Upper lobe of right lung (tissue), 1 donor: Measurements from ENCODE around the gene NUCB1. TPM values are rescaled to one million over a fixed set of nuclear protein-coding genes. Genes with fewer than 3 reads are reported as not detected.
"Not testable (repeated sequence)": the region's sequence is repeated elsewhere in the genome, so short reads cannot be mapped to it uniquely, and the experiment has no call there.

Experiments
- ATAC-seq: fragments of 200-7000 bp; cut with Tn5 transposase; one replicate; pipeline ENCODE4 v1.9.1; 2020; ENCODE audit warnings: mild to moderate bottlenecking, moderate library complexity
- DNase-seq: peaks from one replicate; pipeline ENCODE4 v3.0.0-alpha.2; 2020
- H3K27ac ChIP-seq: fragments of 200-600 bp; one replicate; pipeline ENCODE4 v1.8.0; 2022
- H3K27me3 ChIP-seq: fragments of 200-600 bp; one replicate; pipeline ENCODE4 v1.8.0; 2022; ENCODE audit warnings: mild to moderate bottlenecking
- H3K36me3 ChIP-seq: fragments of 200-600 bp; one replicate; pipeline ENCODE4 v1.8.0; 2022
- H3K4me1 ChIP-seq: fragments of 200-600 bp; one replicate; pipeline ENCODE4 v1.8.0; 2022
- H3K4me3 ChIP-seq: fragments of 200-600 bp; one replicate; pipeline ENCODE4 v1.8.0; 2022; ENCODE audit warnings: mild to moderate bottlenecking
- H3K9me3 ChIP-seq: fragments of 200-600 bp; one replicate; pipeline ENCODE4 v1.8.0; 2022
- intact Hi-C: fragments of 100-400 bp; cut with DNase I; formaldehyde crosslinking; loops from one replicate; pipeline ENCODE4 v1.11.0; 2022
- total RNA-seq: library from RNA; stranded (reverse); fragmentation: NEBNext Ultra II Directional; extraction: Animal tissue kit (Norgen Biotek cat#: 25700); gene quantifications from one replicate; pipeline ENCODE4 v1.2.1, GENCODE V29; 2021
- TF ChIP-seq, protein P1 (sequence below): fragments of 200-600 bp; IDR thresholded peaks from one replicate; pipeline ENCODE4 v1.8.0; 2022; ENCODE audit warnings: antibody characterized with exemption
- donor health status: DM: no; HTN: yes; CAD: no; lungs with severe emphysema.

NUCB1 gene
- total RNA-seq, 1 donor from 2014 or later = 287 TPM

DNA sequence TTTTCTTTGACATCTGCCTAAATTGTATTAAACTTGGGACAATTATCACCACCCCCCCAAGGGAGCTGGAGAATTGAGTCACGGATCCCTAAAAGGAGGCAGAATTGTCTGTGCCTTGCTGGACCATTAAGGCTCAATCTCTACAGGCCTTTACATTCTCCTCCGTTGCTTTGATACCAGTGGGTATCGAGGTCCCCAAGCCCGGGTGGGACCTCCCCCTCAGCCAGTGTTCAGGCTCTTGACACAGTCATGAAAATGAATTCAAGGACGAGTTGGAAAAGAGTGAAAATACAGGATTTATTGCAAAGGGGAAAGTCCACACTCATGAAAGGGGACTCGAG is 22.3 kb upstream of the NUCB1 start:
- Histone ChIP-seq H3K9me3 (no peaks in the 10 kb centered on the region), H3K36me3 (peaks cover 49% of the 10 kb centered on the region), H3K27me3 (no peaks in the 10 kb centered on the region), H3K4me3 (no peak overlapping the region), H3K4me1 (peaks cover 45% of the 10 kb centered on the region), H3K27ac (peak overlapping the region; percentile 44)
- TF ChIP-seq, protein P1, sequence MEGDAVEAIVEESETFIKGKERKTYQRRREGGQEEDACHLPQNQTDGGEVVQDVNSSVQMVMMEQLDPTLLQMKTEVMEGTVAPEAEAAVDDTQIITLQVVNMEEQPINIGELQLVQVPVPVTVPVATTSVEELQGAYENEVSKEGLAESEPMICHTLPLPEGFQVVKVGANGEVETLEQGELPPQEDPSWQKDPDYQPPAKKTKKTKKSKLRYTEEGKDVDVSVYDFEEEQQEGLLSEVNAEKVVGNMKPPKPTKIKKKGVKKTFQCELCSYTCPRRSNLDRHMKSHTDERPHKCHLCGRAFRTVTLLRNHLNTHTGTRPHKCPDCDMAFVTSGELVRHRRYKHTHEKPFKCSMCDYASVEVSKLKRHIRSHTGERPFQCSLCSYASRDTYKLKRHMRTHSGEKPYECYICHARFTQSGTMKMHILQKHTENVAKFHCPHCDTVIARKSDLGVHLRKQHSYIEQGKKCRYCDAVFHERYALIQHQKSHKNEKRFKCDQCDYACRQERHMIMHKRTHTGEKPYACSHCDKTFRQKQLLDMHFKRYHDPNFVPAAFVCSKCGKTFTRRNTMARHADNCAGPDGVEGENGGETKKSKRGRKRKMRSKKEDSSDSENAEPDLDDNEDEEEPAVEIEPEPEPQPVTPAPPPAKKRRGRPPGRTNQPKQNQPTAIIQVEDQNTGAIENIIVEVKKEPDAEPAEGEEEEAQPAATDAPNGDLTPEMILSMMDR = no peak
- intact Hi-C loops = no loop called here
- no peak for DNase-seq
- ATAC-seq = no peak

GRCh38 chr19:48878196-48879024 is 21.7 kb upstream of the NUCB1 start:
- no peaks in the 10 kb centered on the region for H3K9me3 ChIP-seq
- DNase-seq (no peak), ATAC-seq (peak; percentile 64)
- H3K4me3 ChIP-seq = no peak overlapping the region
- peaks cover 45% of the 10 kb centered on the region for H3K36me3 ChIP-seq
- H3K27ac ChIP-seq = peak overlapping the region; percentile 44
- intact Hi-C loops = no loop called here
- H3K4me1 ChIP-seq = peaks cover 43% of the 10 kb centered on the region
- no peaks in the 10 kb centered on the region for H3K27me3 ChIP-seq
- TF ChIP-seq, protein P1 = no peak

GRCh38 chr19:48879025-48879637 is 21.0 kb upstream of the NUCB1 start:
- peak overlapping the region; percentile 44 for H3K27ac ChIP-seq
- DNase-seq (no peak), ATAC-seq (no peak)
- peaks cover 36% of the 10 kb centered on the region for H3K4me1 ChIP-seq
- H3K4me3 ChIP-seq = no peak overlapping the region
- H3K27me3 ChIP-seq = no peaks in the 10 kb centered on the region
- TF ChIP-seq, protein P1 = no peak
- H3K9me3 ChIP-seq = no peaks in the 10 kb centered on the region
- intact Hi-C loops = no loop called here
- peaks cover 38% of the 10 kb centered on the region for H3K36me3 ChIP-seq

DNA sequence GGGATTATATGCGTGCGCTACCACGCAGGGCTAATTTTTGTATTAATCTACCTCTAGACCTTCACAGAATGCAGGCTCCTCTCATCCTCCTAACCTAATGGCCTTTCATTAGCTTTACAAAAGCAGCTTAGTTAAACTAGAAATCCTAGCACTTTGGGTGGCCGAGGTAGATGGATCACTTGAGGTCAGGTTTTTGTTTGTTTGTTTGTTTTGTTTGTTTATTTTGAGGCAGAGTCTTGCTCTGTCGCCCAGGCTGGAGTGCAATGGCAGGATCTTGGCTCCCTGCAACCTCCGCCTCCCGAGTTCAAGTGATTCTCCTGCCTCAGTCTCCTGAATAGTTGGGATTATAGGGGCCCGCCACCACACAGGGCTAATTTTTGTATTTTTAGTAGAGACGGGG is 20.4 kb upstream of the NUCB1 start:
- DNase-seq, intact Hi-C loops, H3K27me3 ChIP-seq, H3K4me3 ChIP-seq, H3K9me3 ChIP-seq, ATAC-seq: not testable (repeated sequence)
- peak overlapping the region; percentile 44 for H3K27ac ChIP-seq
- peaks cover 33% of the 10 kb centered on the region for H3K36me3 ChIP-seq
- peaks cover 31% of the 10 kb centered on the region for H3K4me1 ChIP-seq

DNA sequence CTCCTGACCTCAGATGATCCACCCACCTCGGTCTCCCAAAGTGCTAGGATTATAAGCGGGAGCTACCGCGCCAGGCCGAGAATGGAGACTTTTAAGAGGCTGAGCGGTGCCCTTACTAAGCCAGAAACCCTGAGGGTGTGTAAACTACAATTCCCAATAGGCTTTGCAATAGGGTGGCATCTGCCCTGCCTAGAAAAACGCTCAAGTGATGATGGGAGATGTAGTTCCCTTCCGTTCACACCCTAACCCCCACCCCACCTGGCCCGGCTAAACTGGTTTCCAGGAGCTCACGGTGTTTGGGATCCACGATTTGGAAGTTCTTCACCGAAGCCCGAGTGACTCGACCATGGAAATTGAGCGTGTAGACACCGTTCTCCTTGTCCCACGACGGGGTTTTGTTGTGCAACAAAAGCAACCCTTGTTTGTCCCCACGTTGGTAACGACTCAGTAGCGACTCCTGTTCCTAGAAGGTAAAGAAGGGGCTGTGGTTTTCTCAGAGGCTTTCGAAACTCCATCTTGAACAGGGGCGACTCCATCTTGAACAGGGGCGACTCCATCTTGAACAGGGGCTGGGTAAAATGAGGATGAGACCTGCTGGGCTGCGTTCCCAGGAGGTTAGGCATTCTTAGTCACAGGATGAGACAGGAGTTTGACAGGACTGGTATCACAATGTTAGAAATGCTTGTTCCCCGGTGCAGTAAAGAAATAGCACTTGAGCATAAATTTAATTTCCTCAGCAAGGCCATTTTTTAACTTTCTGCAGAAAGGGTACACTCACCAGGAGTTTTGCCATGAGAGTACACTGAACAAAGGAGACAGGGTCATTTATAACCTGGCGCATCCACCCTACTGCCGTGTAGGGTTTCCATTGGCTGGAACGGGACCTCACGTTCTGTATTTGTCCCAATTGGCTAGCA is 18.1 kb upstream of the NUCB1 start:
- peak; percentile 76 for ATAC-seq
- TF ChIP-seq, protein P1 = no peak
- Histone ChIP-seq H3K4me1 (peaks cover 15% of the 10 kb centered on the region), H3K4me3 (no peak overlapping the region), H3K9me3 (no peaks in the 10 kb centered on the region), H3K36me3 (peaks cover 10% of the 10 kb centered on the region), H3K27me3 (no peaks in the 10 kb centered on the region), H3K27ac (no peak overlapping the region)
- intact Hi-C loops = no loop called here
- no peak for DNase-seq
